ENCODE measurements around the gene ARFRP1.

The ARFRP1 gene

GRCh38 chr20:63701329-63702035 is 6.3 kb downstream of the ARFRP1 start:
- no peak for DNase-seq (ENCODE audit: low read depth in 2 of 2)

GRCh38 chr20:63701051-63701328 is 6.8 kb downstream of the ARFRP1 start:
- no peak for DNase-seq (ENCODE audit: low read depth in 2 of 2)

- DNase-seq (ENCODE audit: low read depth in 2 of 2): no peak
These were observed 7.4 kb downstream of the ARFRP1 start for GRCh38 chr20:63700199-63701050.

GRCh38 chr20:63699466-63700198 is 8.1 kb downstream of the ARFRP1 start:
- DNase-seq (ENCODE audit: low read depth in 2 of 2): no peak

- no peak for DNase-seq (ENCODE audit: low read depth in 2 of 2)
These were observed 8.9 kb downstream of the ARFRP1 start for GRCh38 chr20:63698739-63699465.

GRCh38 chr20:63697868-63698545 is 9.8 kb downstream of the ARFRP1 start:
- DNase-seq (ENCODE audit: low read depth in 2 of 2): no peak

- no peak for DNase-seq (ENCODE audit: low read depth in 2 of 2)
These were observed 10.4 kb downstream of the ARFRP1 start for GRCh38 chr20:63697357-63697867.

GRCh38 chr20:63696628-63697356 is 11.0 kb downstream of the ARFRP1 start, which contains the start of gene TNFRSF6B:
Gene TNFRSF6B (plus strand): TSS chr20:63696652. CDS start chr20:63696768, 116 bp downstream.
- no peak for DNase-seq (ENCODE audit: low read depth in 2 of 2)

GRCh38 chr20:63696306-63696627 is 11.5 kb downstream of the ARFRP1 start:
- no peak for DNase-seq (ENCODE audit: low read depth in 2 of 2)

GRCh38 chr20:63695424-63696305 is 12.1 kb downstream of the ARFRP1 start:
- no peak for DNase-seq (ENCODE audit: low read depth in 2 of 2)

GRCh38 chr20:63694584-63695423 is 13.0 kb downstream of the ARFRP1 start:
- no peak for DNase-seq (ENCODE audit: low read depth in 2 of 2)

GRCh38 chr20:63693733-63694583 is 13.8 kb downstream of the ARFRP1 start:
- no peak for DNase-seq (ENCODE audit: low read depth in 2 of 2)

- no peak for DNase-seq (ENCODE audit: low read depth in 2 of 2)
These were observed 14.6 kb downstream of the ARFRP1 start for GRCh38 chr20:63693083-63693732.

GRCh38 chr20:63692436-63693082 is 15.2 kb downstream of the ARFRP1 start:
- no peak for DNase-seq (ENCODE audit: low read depth in 2 of 2)

GRCh38 chr20:63691711-63692435 is 15.9 kb downstream of the ARFRP1 start:
- no peak for DNase-seq (ENCODE audit: low read depth in 2 of 2)
